ENCODE measurements around the gene BCAT1. TPM values are rescaled to one million over a fixed set of nuclear protein-coding genes. Genes with fewer than 3 reads are reported as not detected.
"Not testable (repeated sequence)": the region's sequence is repeated elsewhere in the genome, so short reads cannot be mapped to it uniquely, and the experiment has no call there.

BCAT1 gene
- total RNA-seq, 1 donor from 2014 or later: 35.3 TPM

DNA sequence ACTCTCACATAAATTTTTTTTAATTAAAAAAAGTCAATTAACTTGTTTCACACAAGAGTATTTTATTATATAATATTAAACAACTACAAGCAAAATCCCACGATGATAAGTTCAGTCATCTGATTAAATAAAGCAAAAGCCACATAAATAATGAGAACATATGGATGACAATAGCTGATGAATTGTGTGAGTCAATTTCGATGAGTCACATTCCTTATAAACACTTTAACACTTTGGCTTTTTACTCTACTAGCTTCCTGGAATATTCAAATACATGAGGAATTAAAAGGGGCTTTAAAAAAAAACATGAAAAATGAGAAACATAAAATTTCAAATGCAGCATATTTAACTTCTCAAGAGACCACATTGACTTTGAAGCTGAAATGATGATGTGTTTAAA, 95.3 kb downstream of the BCAT1 start:
- TF ChIP-seq, protein P1, sequence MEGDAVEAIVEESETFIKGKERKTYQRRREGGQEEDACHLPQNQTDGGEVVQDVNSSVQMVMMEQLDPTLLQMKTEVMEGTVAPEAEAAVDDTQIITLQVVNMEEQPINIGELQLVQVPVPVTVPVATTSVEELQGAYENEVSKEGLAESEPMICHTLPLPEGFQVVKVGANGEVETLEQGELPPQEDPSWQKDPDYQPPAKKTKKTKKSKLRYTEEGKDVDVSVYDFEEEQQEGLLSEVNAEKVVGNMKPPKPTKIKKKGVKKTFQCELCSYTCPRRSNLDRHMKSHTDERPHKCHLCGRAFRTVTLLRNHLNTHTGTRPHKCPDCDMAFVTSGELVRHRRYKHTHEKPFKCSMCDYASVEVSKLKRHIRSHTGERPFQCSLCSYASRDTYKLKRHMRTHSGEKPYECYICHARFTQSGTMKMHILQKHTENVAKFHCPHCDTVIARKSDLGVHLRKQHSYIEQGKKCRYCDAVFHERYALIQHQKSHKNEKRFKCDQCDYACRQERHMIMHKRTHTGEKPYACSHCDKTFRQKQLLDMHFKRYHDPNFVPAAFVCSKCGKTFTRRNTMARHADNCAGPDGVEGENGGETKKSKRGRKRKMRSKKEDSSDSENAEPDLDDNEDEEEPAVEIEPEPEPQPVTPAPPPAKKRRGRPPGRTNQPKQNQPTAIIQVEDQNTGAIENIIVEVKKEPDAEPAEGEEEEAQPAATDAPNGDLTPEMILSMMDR (IDR thresholded peaks at IDR 0.05; ENCODE audit: insufficient read depth, low read length, severe bottlenecking): no peak
- Histone ChIP-seq H3K27me3 (ENCODE audit: control insufficient read depth, insufficient read depth, low read length) (no peaks in the 10 kb centered on the region), H3K36me3 (ENCODE audit: control insufficient read depth, insufficient read depth, low read length) (no peaks in the 10 kb centered on the region), H3K4me3 (ENCODE audit: low read depth, low read length) (no peak overlapping the region)
- DNase-seq (ENCODE audit: low read depth): peak; percentile 96
- no peak for FAIRE-seq

DNA sequence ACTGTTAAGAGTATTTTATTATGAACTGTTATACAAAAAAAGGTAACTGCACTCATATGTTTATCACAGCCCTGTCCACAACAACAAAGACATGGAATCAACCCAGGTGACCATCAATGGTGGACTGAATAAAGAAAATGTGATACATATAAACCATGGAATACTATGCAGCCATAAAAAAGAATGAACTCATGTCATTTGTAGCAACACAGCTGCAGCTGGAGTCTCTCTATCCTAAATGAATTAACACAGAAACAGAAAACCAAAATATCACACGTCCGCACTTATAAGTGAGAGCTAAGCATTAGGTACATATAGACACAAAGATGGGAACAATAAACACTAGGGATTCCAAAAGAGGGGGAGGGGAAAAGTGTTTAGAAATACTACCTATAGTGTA, 95.8 kb downstream of the BCAT1 start:
- FAIRE-seq (no peak), DNase-seq (ENCODE audit: low read depth) (no peak)
- H3K27me3 ChIP-seq (ENCODE audit: control insufficient read depth, insufficient read depth, low read length): no peaks in the 10 kb centered on the region
- no peak overlapping the region for H3K4me3 ChIP-seq (ENCODE audit: low read depth, low read length)
- TF ChIP-seq, protein P1 (IDR thresholded peaks at IDR 0.05; ENCODE audit: insufficient read depth, low read length, severe bottlenecking): no peak
- no peaks in the 10 kb centered on the region for H3K36me3 ChIP-seq (ENCODE audit: control insufficient read depth, insufficient read depth, low read length)

DNA sequence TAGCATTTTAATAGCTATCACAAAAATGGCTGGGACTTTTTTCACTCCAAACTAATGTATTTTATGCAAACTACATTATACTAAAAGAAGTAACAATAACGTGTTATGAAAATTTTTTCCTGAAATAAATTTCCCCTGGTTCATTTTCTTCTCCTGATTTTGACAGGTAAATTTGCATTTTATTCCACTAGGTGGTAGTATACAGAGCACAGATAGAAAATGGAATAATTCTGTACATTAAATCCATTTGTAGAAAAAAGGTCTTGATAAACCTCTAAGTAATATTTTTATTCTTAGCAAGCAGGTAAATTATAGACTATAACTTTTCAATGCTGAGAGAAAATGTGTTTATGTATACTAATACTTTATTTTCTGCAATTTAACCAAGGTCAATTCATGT, 96.5 kb downstream of the BCAT1 start:
- TF ChIP-seq, protein P1 (IDR thresholded peaks at IDR 0.05; ENCODE audit: insufficient read depth, low read length, severe bottlenecking): peak; percentile 4
- no peak for DNase-seq (ENCODE audit: low read depth)
- H3K27me3 ChIP-seq (ENCODE audit: control insufficient read depth, insufficient read depth, low read length): no peaks in the 10 kb centered on the region
- no peak for FAIRE-seq
- H3K36me3 ChIP-seq (ENCODE audit: control insufficient read depth, insufficient read depth, low read length): no peaks in the 10 kb centered on the region
- H3K4me3 ChIP-seq (ENCODE audit: low read depth, low read length): no peak overlapping the region

DNA sequence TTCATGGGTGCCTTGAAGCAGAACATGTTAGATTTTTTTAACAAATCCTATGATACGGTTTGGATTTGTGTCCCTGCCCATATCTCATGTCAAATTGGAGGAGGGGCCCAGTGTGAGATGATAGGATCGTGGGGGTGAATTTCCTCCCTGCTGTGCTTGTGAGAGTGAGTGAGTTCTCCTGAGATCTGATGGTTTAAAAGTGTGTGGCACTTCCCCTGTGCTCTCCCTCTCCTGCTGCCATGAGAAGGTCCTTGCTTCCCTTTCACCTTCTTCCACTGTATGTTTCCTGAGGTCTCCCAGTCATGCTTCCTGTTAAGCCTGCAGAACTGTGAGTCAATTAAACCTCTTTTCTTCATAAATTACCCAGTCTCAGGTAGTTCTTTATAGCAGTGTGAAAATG, 97.0 kb downstream of the BCAT1 start:
- FAIRE-seq; DNase-seq (ENCODE audit: low read depth); H3K36me3 ChIP-seq (ENCODE audit: control insufficient read depth, insufficient read depth, low read length); H3K4me3 ChIP-seq (ENCODE audit: low read depth, low read length); H3K27me3 ChIP-seq (ENCODE audit: control insufficient read depth, insufficient read depth, low read length): not testable (repeated sequence)

DNA sequence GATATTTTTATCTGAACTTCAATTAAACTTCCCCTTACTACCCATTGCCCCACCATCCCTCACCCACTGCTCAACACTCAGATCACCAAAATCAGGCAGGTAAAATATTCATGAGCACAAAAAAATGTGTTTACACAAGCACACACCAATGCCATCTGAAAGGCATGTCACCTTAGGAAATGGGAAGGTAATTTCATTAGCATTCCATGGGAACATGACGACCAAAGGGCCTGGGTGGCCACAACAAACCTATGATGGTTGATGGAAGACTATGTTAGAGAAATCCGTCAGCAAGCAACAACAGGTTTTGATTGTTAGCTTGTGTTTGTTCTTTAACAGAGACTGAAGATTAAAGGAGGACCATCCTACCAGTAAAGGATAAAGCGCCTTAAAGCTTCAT, 97.6 kb downstream of the BCAT1 start:
- DNase-seq (ENCODE audit: low read depth) (no peak), FAIRE-seq (no peak)
- TF ChIP-seq, protein P1 (IDR thresholded peaks at IDR 0.05; ENCODE audit: insufficient read depth, low read length, severe bottlenecking): no peak
- Histone ChIP-seq H3K36me3 (ENCODE audit: control insufficient read depth, insufficient read depth, low read length) (no peaks in the 10 kb centered on the region), H3K4me3 (ENCODE audit: low read depth, low read length) (no peak overlapping the region), H3K27me3 (ENCODE audit: control insufficient read depth, insufficient read depth, low read length) (no peaks in the 10 kb centered on the region)

DNA sequence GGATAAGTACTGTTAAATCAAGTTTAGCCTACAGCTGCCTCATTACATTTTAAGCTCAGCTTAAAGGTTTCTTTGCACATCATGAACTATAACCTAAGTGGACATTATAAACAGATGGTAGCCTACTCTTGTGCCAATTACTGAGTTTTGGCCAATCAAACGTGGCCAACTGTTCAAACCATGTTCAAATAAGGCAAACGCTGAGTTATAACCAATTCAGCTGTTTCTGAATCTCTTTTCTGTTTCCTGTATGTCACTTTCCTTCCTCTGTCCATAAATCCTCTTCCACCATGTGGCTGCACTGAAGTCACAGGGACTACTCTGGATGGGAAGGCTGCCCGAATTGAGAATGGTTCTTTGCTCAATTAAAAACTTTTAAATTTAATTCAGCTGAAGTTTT, 98.4 kb downstream of the BCAT1 start:
- FAIRE-seq (no peak), DNase-seq (ENCODE audit: low read depth) (no peak)
- H3K27me3 ChIP-seq (ENCODE audit: control insufficient read depth, insufficient read depth, low read length): no peaks in the 10 kb centered on the region
- no peak overlapping the region for H3K4me3 ChIP-seq (ENCODE audit: low read depth, low read length)
- no peaks in the 10 kb centered on the region for H3K36me3 ChIP-seq (ENCODE audit: control insufficient read depth, insufficient read depth, low read length)
- TF ChIP-seq, protein P1 (IDR thresholded peaks at IDR 0.05; ENCODE audit: insufficient read depth, low read length, severe bottlenecking): no peak

All from bronchial epithelial cell (primary cell).